HEK293 (cell line): ENCODE data around the gene PHF20.

Source experiments
- BCL11A ChIP-seq: fragments of 450-650 bp; formaldehyde crosslinking; IDR thresholded peaks from 2 replicates; pipeline ENCODE4 v1.5.1; 2016; ENCODE audit warnings: low read depth, missing biosample characterization, missing genetic modification characterization
- BCL6B ChIP-seq: fragments of 450-650 bp; formaldehyde crosslinking; IDR thresholded peaks from 2 replicates; pipeline ENCODE4 v1.5.1; 2017; ENCODE audit warnings: missing biosample characterization, missing genetic modification characterization
- CTCF ChIP-seq: fragments of 450-650 bp; formaldehyde crosslinking; IDR thresholded peaks from 2 replicates; pipeline ENCODE4 v1.5.1; 2016; ENCODE audit warnings: missing biosample characterization, missing genetic modification characterization
- REST ChIP-seq: fragments of 450-650 bp; formaldehyde crosslinking; IDR thresholded peaks from 2 replicates; pipeline ENCODE4 v1.5.1; 2016; ENCODE audit warnings: missing biosample characterization, missing genetic modification characterization
- SETDB1 ChIP-seq: IDR thresholded peaks from one replicate; pipeline ENCODE4 v1.6.1; 2017; ENCODE audit warnings: mild to moderate bottlenecking, low read length, moderate library complexity, mixed read lengths; ENCODE audit not compliant: insufficient read length
- YY1 ChIP-seq: fragments of 450-650 bp; formaldehyde crosslinking; IDR thresholded peaks from 2 replicates; pipeline ENCODE4 v1.5.1; 2018; ENCODE audit warnings: missing biosample characterization, missing genetic modification characterization
- ZBTB49 ChIP-seq: fragments of 450-650 bp; formaldehyde crosslinking; IDR thresholded peaks from 2 replicates; pipeline ENCODE4 v1.5.1; 2016; ENCODE audit warnings: missing biosample characterization, missing genetic modification characterization, low read depth
- ZNF2 ChIP-seq: fragments of 450-650 bp; formaldehyde crosslinking; IDR thresholded peaks from 2 replicates; pipeline ENCODE4 v1.5.1; 2016; ENCODE audit warnings: missing biosample characterization, missing genetic modification characterization
- ZNF280C ChIP-seq: fragments of 450-650 bp; formaldehyde crosslinking; IDR thresholded peaks from 2 replicates; pipeline ENCODE4 v1.5.1; 2016; ENCODE audit warnings: missing biosample characterization, missing genetic modification characterization
- ZNF580 ChIP-seq: fragments of 450-650 bp; formaldehyde crosslinking; IDR thresholded peaks from 2 replicates; pipeline ENCODE4 v1.5.1; 2016; ENCODE audit warnings: missing biosample characterization, missing genetic modification characterization
- ZNF768 ChIP-seq: fragments of 450-650 bp; formaldehyde crosslinking; IDR thresholded peaks from 2 replicates; pipeline ENCODE4 v1.5.1; 2018; ENCODE audit warnings: missing biosample characterization, mild to moderate bottlenecking, missing genetic modification characterization
- ZSCAN23 ChIP-seq: fragments of 450-650 bp; formaldehyde crosslinking; IDR thresholded peaks from 2 replicates; pipeline ENCODE4 v1.5.1; 2016; ENCODE audit warnings: missing biosample characterization, missing genetic modification characterization

GRCh38 chr20:35866418-35867202, 94.8 kb downstream of the PHF20 start:
- TF ChIP-seq ZSCAN23 (no peak), SETDB1 (no peak), BCL11A (tag by site-specific recombination) (no peak), ZNF768 (tag by site-specific recombination) (no peak), REST (tag by site-specific recombination) (no peak), ZNF2 (tag by site-specific recombination) (no peak), YY1 (tag by site-specific recombination) (no peak), ZBTB49 (no peak), BCL6B (tag by site-specific recombination) (no peak), ZNF580 (tag by site-specific recombination) (no peak), ZNF280C (tag by site-specific recombination) (no peak), CTCF (tag by site-specific recombination) (no peak)
